ENCODE data around the gene TSEN34.
"Not testable (repeated sequence)": the region's sequence is repeated elsewhere in the genome, so short reads cannot be mapped to it uniquely, and the experiment has no call there.

Gene TSEN34

GRCh38 chr19:54240372-54241336, 49.5 kb downstream of the TSEN34 start:
- not testable (repeated sequence) for FAIRE-seq

GRCh38 chr19:54242234-54242633, 51.1 kb downstream of the TSEN34 start:
- FAIRE-seq = not testable (repeated sequence)

- FAIRE-seq = not testable (repeated sequence)
These were observed 51.5 kb downstream of the TSEN34 start, which contains the start of gene LILRA6 for GRCh38 chr19:54242646-54243045. TSS of gene LILRA6 (minus strand) at chr19:54242790.

- FAIRE-seq = not testable (repeated sequence)
These were observed 52.7 kb downstream of the TSEN34 start for GRCh38 chr19:54243809-54244208.

Measured in G401.6 (cell line).